Glutamatergic neuron (in vitro differentiated cells): Measurements from ENCODE around the gene DPYSL4. TPM values are rescaled to one million over a fixed set of nuclear protein-coding genes. Genes with fewer than 3 reads are reported as not detected.
A peak's percentile ranks its signal among the peaks of the same experiment; 100 is the strongest.

Experiments
- DNase-seq: peaks from one replicate; pipeline ENCODE4 v3.0.0; 2022
- H3K27ac Mint-ChIP-seq: one replicate; pipeline ENCODE4 v1.8.0; 2020; ENCODE audit warnings: mild to moderate bottlenecking, mixed read lengths, inconsistent platforms; ENCODE audit not compliant: unreplicated experiment
- H3K27me3 Mint-ChIP-seq: one replicate; pipeline ENCODE4 v1.8.0; 2020; ENCODE audit warnings: mild to moderate bottlenecking, moderate library complexity, mixed read lengths, inconsistent platforms; ENCODE audit not compliant: unreplicated experiment
- H3K36me3 Mint-ChIP-seq: one replicate; pipeline ENCODE4 v1.8.0; 2020; ENCODE audit warnings: mild to moderate bottlenecking, mixed read lengths, inconsistent platforms; ENCODE audit not compliant: unreplicated experiment
- H3K4me1 Mint-ChIP-seq: one replicate; pipeline ENCODE4 v1.8.0; 2020; ENCODE audit warnings: mild to moderate bottlenecking, low read depth, mixed read lengths, inconsistent platforms; ENCODE audit not compliant: unreplicated experiment
- H3K4me3 Mint-ChIP-seq: one replicate; pipeline ENCODE4 v1.8.0; 2020; ENCODE audit warnings: mild to moderate bottlenecking, mixed read lengths, inconsistent platforms; ENCODE audit not compliant: unreplicated experiment
- H3K9me3 Mint-ChIP-seq: one replicate; pipeline ENCODE4 v1.8.0; 2020; ENCODE audit warnings: mild to moderate bottlenecking, moderate library complexity, mixed read lengths, inconsistent platforms; ENCODE audit not compliant: unreplicated experiment
- CTCF ChIP-seq: fragments of 200-600 bp; sonication (generic); IDR thresholded peaks from one replicate; pipeline ENCODE4 v1.5.0; 2021; ENCODE audit not compliant: partially characterized antibody, unreplicated experiment
- total RNA-seq: library from RNA; stranded (reverse); fragmentation: NEBNext Ultra II Directional; extraction: Animal tissue kit (Norgen Biotek cat#: 25700); gene quantifications from one replicate; pipeline ENCODE4 v1.2.1, GENCODE V29; 2021; ENCODE audit not compliant: unreplicated experiment

DPYSL4 gene
- total RNA-seq, 1 donor from 2014 or later: 402 TPM

- H3K36me3 Mint-ChIP-seq: no peaks in the 10 kb centered on the region
- no peak for DNase-seq
These were observed 53.4 kb downstream of the DPYSL4 start for GRCh38 chr10:132240156-132240555.

GRCh38 chr10:132240581-132240980, 53.8 kb downstream of the DPYSL4 start:
- H3K27me3 Mint-ChIP-seq: peaks cover 20% of the 10 kb centered on the region
- DNase-seq: no peak
- peaks cover 38% of the 10 kb centered on the region for H3K4me1 Mint-ChIP-seq
- H3K9me3 Mint-ChIP-seq: peaks cover 13% of the 10 kb centered on the region
- no peak for TF ChIP-seq CTCF
- H3K36me3 Mint-ChIP-seq: no peaks in the 10 kb centered on the region
- peak overlapping the region; percentile 64 for H3K27ac Mint-ChIP-seq
- H3K4me3 Mint-ChIP-seq: no peak overlapping the region

More at GRCh38 chr10:132240156-132240555, 53.4 kb downstream of the DPYSL4 start:
- Mint-ChIP-seq H3K4me3 (no peak overlapping the region), H3K4me1 (peaks cover 36% of the 10 kb centered on the region), H3K9me3 (peaks cover 13% of the 10 kb centered on the region), H3K27ac (peak overlapping the region; percentile 64), H3K27me3 (peaks cover 18% of the 10 kb centered on the region)
- no peak for TF ChIP-seq CTCF

- Mint-ChIP-seq H3K27me3 (peaks cover 20% of the 10 kb centered on the region), H3K9me3 (peaks cover 13% of the 10 kb centered on the region), H3K4me3 (peak overlapping the region; percentile 34), H3K4me1 (peaks cover 38% of the 10 kb centered on the region), H3K36me3 (no peaks in the 10 kb centered on the region), H3K27ac (no peak overlapping the region)
- no peak for TF ChIP-seq CTCF
- DNase-seq: no peak
These were observed 54.3 kb downstream of the DPYSL4 start for GRCh38 chr10:132241086-132241485.

- peaks cover 21% of the 10 kb centered on the region for H3K27me3 Mint-ChIP-seq
- no peak for DNase-seq
- no peak overlapping the region for H3K27ac Mint-ChIP-seq
- H3K36me3 Mint-ChIP-seq: no peaks in the 10 kb centered on the region
- TF ChIP-seq CTCF: no peak
- H3K4me1 Mint-ChIP-seq: peaks cover 38% of the 10 kb centered on the region
- no peak overlapping the region for H3K4me3 Mint-ChIP-seq
- H3K9me3 Mint-ChIP-seq: peaks cover 14% of the 10 kb centered on the region
These were observed 54.7 kb downstream of the DPYSL4 start for GRCh38 chr10:132241496-132241895.

GRCh38 chr10:132242103-132242840, 55.5 kb downstream of the DPYSL4 start:
- Mint-ChIP-seq H3K9me3 (peaks cover 22% of the 10 kb centered on the region), H3K4me1 (peaks cover 45% of the 10 kb centered on the region), H3K36me3 (no peaks in the 10 kb centered on the region), H3K27me3 (peaks cover 29% of the 10 kb centered on the region), H3K27ac (no peak overlapping the region), H3K4me3 (no peak overlapping the region)
- TF ChIP-seq CTCF: no peak
- no peak for DNase-seq
